Spinal cord (tissue), 10 donors: ENCODE measurements around the gene GSTM5. TPM values are rescaled to one million over a fixed set of nuclear protein-coding genes. Genes with fewer than 3 reads are reported as not detected.
"Not testable (repeated sequence)": the region's sequence is repeated elsewhere in the genome, so short reads cannot be mapped to it uniquely, and the experiment has no call there.

Experiments
- DNase-seq, 6 donors: peaks; one replicate each; pipeline versions ENCODE4 v3.0.0 to v3.0.0-alpha.2; 2013 to 2015; ENCODE audit warnings: low spot score in 6 of 6, low read depth in 4 of 6
- H3K27ac ChIP-seq: one replicate; pipeline ENCODE4 v1.5.1; 2013; ENCODE audit warnings: low read depth, low read length, control low read depth
- H3K27me3 ChIP-seq: one replicate; pipeline ENCODE4 v1.6.1; 2013; ENCODE audit warnings: low read length; ENCODE audit not compliant: control insufficient read depth, insufficient read depth
- H3K36me3 ChIP-seq: one replicate; pipeline ENCODE4 v1.6.1; 2013; ENCODE audit warnings: low read length; ENCODE audit not compliant: control insufficient read depth, insufficient read depth
- H3K4me1 ChIP-seq: one replicate; pipeline ENCODE4 v1.6.1; 2013; ENCODE audit warnings: low read length; ENCODE audit not compliant: control insufficient read depth, insufficient read depth
- H3K4me3 ChIP-seq: one replicate; pipeline ENCODE4 v1.5.1; 2013; ENCODE audit warnings: low read depth, low read length, control low read depth
- H3K9me3 ChIP-seq: one replicate; pipeline ENCODE4 v1.6.1; 2013; ENCODE audit warnings: low read length; ENCODE audit not compliant: control insufficient read depth, insufficient read depth
- WGBS: methylation state at CpG from one replicate; pipeline ENCODE4 v1.1.5; 2013; ENCODE audit warnings: missing lambda C conversion rate; ENCODE audit not compliant: insufficient coverage; 5-methylcytosine and 5-hydroxymethylcytosine counted together
- polyA plus RNA-seq, 2 donors: library from polyadenylated mRNA; unstranded; fragments of 120-200 nt; gene quantifications; one replicate each; pipeline ENCODE4 v1.2.1, GENCODE V29; 2013; ENCODE audit not compliant: insufficient read length in 2 of 2
- total RNA-seq, 2 donors: library from RNA; depleted of rRNA in 1 of 2; stranded (reverse); fragments of 120-200 nt in 1 of 2; fragments of >200 nt in 1 of 2; gene quantifications; one replicate each; pipeline versions ENCODE4 v1.2.3 to v1.2.4, GENCODE V29; 2013 to 2014
- donor health status: healthy.

GSTM5 gene
- total and polyA plus RNA-seq, 4 donors = 6.6 to 39.9 (median 29.0) TPM

DNA sequence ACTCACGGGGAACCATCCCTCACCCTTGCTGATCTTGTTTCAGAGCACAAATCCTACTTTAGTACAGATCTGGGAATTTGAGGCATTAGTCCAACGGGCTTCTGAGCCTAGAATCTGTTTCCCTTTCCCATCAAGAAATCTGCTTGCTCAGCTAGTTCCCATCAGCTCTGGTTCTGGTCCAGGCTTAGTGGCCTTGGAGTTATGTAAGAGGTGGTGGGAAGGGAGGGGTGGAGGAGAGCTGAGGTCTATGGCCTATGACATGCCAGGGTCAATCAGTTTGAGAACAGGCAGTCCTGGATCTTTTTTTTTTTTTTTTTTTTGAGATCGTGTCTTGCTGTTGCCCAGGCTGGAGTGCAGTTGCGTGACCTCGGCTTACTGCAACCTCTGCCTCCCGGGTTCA, 20.3 kb upstream of the GSTM5 start:
- Histone ChIP-seq H3K4me3 (no peak overlapping the region), H3K27ac (no peak overlapping the region), H3K4me1 (no peaks in the 10 kb centered on the region), H3K9me3 (no peaks in the 10 kb centered on the region), H3K27me3 (no peaks in the 10 kb centered on the region), H3K36me3 (peaks cover 5% of the 10 kb centered on the region)
- WGBS = no CpG with 5 or more reads among the region's 6 CpGs
- DNase-seq = no peak

DNA sequence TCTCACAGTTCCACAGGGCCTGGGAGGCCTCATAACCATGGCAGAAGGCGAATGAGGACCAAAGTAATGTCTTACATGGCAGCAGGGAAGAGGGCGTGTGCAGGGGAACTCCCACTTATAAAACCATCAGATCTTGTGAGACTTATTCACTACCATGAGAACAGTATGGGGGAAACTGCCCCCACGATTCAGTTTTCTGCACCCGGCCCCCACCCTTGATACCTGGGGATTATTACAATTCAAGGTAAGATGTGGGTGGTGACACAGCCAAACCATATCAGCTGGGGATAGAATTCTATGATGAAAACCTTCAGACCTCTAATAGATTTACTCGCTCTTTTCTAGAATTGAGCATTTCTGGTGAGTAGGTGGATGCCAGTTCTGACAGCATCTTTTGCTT, 17.7 kb upstream of the GSTM5 start:
- H3K4me3 ChIP-seq, H3K9me3 ChIP-seq, H3K27ac ChIP-seq, H3K4me1 ChIP-seq, H3K27me3 ChIP-seq, H3K36me3 ChIP-seq, DNase-seq: not testable (repeated sequence)
- no CpG with 5 or more reads among the region's 5 CpGs for WGBS

DNA sequence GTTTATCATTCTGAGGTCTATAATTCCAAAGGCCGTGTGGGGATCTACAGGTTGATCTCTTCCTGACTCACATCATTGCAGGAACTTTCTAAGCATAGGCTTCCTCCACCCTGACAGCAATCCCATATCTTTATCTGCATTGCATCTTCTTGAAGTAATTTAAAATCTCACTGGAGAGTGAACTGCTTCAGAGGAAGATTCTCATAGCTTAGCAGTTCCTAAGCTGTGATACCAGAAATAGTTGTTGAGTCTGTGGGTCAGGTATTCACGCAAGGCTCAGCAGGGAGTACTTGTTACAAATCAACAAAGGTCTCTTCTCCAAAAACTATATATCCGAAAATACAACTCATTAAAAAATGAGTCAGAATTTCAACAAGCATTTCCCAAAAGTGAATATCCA, 16.9 kb upstream of the GSTM5 start:
- H3K36me3 ChIP-seq, H3K4me3 ChIP-seq, H3K9me3 ChIP-seq, H3K4me1 ChIP-seq, H3K27me3 ChIP-seq, H3K27ac ChIP-seq, DNase-seq: not testable (repeated sequence)
- no CpG with 5 or more reads among the region's 3 CpGs for WGBS

DNA sequence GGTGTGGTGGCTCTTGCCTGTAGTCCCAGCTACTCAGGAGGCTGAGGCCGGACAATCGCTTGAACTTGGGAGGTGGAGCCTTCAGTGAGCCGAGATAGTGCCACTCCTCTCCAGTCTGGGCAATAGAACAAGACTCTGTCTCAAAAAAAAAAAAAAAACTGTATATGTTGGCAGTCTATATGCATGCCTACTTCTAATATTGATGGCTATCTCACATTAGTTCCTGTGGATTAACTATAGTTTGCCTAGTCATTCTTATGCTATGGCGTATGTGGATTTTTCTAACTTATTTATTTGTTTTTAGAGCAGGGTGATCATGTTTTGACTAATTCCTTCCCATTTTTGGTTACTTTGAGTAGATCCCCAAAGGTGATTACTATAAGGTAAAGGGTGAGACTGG, 15.0 kb upstream of the GSTM5 start:
- Histone ChIP-seq H3K27ac (no peak overlapping the region), H3K36me3 (no peaks in the 10 kb centered on the region), H3K9me3 (no peaks in the 10 kb centered on the region), H3K4me3 (no peak overlapping the region), H3K4me1 (no peaks in the 10 kb centered on the region), H3K27me3 (no peaks in the 10 kb centered on the region)
- no peak for DNase-seq
- no CpG with 5 or more reads among the region's 4 CpGs for WGBS

DNA sequence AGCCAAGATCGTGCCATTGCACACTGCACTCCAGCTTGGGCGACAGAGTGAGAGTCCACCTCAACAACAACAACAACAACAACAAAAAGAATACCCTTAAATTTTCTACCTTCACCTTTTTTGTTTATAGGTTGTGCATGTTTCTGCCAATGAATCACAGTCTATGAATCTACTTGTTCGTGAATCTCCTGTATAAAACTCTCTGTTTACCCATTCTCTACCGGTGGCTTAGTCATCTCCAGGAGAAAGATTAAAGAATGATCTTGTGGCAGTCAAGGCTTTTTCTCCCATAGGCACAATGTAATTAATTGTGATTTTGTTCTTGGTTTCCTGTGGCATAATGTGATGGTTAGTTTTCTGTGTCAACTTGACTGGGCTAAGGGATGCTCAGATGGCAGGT, 14.2 kb upstream of the GSTM5 start:
- WGBS = no CpG with 5 or more reads among the region's 4 CpGs
- not testable (repeated sequence) for H3K4me3 ChIP-seq, H3K9me3 ChIP-seq, H3K4me1 ChIP-seq, H3K27ac ChIP-seq, H3K27me3 ChIP-seq, H3K36me3 ChIP-seq, DNase-seq

DNA sequence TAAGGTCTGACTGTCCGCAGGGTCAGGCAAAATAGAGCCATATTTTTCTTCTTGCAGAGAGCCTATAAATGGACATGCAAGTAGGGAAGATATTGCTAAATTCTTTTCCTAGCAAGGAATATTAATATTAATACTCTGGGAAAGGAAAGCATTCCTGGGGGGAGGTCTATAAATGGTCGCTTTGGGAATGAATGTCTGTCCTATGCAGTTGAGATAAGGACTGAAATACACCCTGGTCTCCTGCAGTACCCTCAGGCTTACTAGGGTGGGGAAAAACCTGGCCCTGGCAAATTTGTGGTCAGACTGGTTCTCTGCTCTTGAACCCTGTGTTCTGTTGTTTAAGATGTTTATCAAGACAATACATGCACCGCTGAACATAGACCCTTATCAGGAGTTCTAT, 9.1 kb upstream of the GSTM5 start:
- not testable (repeated sequence) for H3K4me1 ChIP-seq, H3K27me3 ChIP-seq, H3K9me3 ChIP-seq, H3K36me3 ChIP-seq, H3K27ac ChIP-seq, H3K4me3 ChIP-seq, DNase-seq
- WGBS = 100% methylated on average over 2 of the region's 3 CpGs

DNA sequence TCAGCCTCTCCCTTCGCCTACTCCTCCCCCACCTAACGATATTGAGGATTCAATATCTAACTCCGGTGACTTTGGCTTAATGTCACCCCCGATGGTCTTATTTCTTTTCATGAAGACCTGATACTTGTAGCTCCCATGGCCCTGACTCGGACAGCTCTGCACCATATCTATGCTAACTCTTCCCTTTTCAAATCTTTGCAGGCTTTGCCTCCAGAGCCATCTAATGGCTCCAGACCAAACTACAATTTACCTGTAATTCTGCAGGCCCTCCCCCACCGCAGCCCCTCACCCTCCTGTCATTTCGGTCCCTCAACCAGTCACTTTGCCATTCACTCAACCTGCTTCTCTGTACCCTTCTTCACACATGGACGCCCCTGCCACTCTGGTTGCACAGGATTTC, 7.9 kb upstream of the GSTM5 start:
- H3K27ac ChIP-seq = no peak overlapping the region
- WGBS = 66% methylated on average over 8 of the region's 8 CpGs
- H3K4me1 ChIP-seq = no peaks in the 10 kb centered on the region
- peak in 1 of 6 donors; percentile 34 for DNase-seq
- no peaks in the 10 kb centered on the region for H3K27me3 ChIP-seq
- H3K36me3 ChIP-seq = no peaks in the 10 kb centered on the region
- H3K9me3 ChIP-seq = peaks cover 1% of the 10 kb centered on the region
- no peak overlapping the region for H3K4me3 ChIP-seq

DNA sequence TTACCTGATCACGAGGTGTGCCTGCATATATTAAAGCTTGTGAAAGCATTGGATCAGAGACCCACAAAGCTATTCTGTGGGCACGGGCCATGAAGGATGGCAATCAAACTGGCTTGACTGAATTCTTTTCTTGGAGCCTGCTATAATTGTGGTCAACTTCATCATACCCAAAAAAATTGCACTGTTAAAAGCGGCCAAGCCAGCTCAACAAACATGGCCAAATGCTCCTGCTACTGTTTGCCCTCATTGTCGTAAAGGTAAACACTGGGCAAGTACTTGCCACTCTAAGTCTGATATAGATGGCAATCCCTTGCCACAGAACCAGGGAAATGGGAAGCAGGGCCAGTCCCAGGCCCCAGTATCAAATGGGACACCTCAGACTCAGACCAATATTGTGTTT, 6.6 kb upstream of the GSTM5 start:
- Histone ChIP-seq H3K9me3 (peaks cover 1% of the 10 kb centered on the region), H3K27me3 (no peaks in the 10 kb centered on the region), H3K4me1 (no peaks in the 10 kb centered on the region), H3K36me3 (no peaks in the 10 kb centered on the region), H3K27ac (no peak overlapping the region), H3K4me3 (no peak overlapping the region)
- 88% methylated on average over 4 of the region's 4 CpGs for WGBS
- no peak for DNase-seq

DNA sequence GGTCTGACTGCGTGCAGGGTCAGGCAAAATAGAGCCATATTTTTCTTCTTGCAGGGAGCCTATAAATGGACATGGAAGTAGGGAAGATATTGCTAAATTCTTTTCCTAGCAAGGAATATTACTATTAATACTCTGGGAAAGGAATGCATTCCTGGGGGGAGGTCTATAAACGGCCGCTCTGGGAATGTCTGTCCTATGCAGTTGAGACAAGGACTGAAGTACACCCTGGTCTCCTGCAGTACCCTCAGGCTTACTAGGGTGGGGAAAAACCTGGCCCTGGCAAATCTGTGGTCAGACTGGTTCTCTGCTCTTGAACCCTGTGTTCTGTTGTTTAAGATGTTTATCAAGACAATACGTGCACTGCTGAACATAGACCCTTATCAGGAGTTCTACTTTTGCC, 3.1 kb upstream of the GSTM5 start:
- not testable (repeated sequence) for DNase-seq, H3K27ac ChIP-seq, H3K36me3 ChIP-seq, H3K4me3 ChIP-seq, H3K4me1 ChIP-seq, H3K9me3 ChIP-seq, H3K27me3 ChIP-seq
- 83% methylated on average over 1 of the region's 4 CpGs for WGBS

DNA sequence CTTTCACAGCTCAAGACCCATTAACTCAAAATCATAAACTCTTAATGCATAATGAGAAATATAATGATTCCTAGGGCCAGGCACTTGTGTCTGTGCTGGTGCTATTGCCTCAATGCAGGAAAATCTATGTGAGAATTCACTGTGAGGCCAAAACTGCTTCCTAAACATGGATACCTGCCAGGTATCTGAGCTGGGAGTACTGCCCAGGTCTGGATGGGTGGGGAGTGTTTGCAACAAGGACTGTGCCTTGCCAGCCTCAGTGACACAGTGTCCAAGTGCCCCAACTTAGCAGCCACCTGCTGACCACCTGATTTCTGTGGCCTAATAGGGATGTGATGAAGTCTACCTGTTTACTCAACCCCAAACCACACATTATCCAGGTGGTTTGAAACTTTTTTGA, 2.2 kb upstream of the GSTM5 start:
- H3K4me3 ChIP-seq, H3K27me3 ChIP-seq, DNase-seq, H3K27ac ChIP-seq, H3K9me3 ChIP-seq, H3K36me3 ChIP-seq: not testable (repeated sequence)
- H3K4me1 ChIP-seq = peaks cover 14% of the 10 kb centered on the region
